ENCODE results near the gene ATG7.
A peak's percentile ranks its signal among the peaks of the same experiment; 100 is the strongest.
"Not testable (repeated sequence)": the region's sequence is repeated elsewhere in the genome, so short reads cannot be mapped to it uniquely, and the experiment has no call there.

The ATG7 gene

GRCh38 chr3:11391174-11391879 is 119.1 kb downstream of the ATG7 start:
- Histone ChIP-seq H3K27me3 (ENCODE audit: control insufficient read depth in 1 of 2, insufficient read depth in 2 of 2, low read length in 2 of 2) (no peaks in the 10 kb centered on the region), H3K9me3 (ENCODE audit: low read length) (no peaks in the 10 kb centered on the region), H3K4me3 (ENCODE audit: low read depth in 1 of 2, low read length in 2 of 2) (peak overlapping the region in 1 of 2 donors; percentile 25), H3K27ac (ENCODE audit: low read depth, low read length) (peak overlapping the region; percentile 27), H3K4me1 (ENCODE audit: insufficient read depth, low read length) (peaks cover 36% of the 10 kb centered on the region), H3K9ac (ENCODE audit: low read length) (no peak overlapping the region), H3K36me3 (ENCODE audit: insufficient read depth, low read length) (no peaks in the 10 kb centered on the region)

DNA sequence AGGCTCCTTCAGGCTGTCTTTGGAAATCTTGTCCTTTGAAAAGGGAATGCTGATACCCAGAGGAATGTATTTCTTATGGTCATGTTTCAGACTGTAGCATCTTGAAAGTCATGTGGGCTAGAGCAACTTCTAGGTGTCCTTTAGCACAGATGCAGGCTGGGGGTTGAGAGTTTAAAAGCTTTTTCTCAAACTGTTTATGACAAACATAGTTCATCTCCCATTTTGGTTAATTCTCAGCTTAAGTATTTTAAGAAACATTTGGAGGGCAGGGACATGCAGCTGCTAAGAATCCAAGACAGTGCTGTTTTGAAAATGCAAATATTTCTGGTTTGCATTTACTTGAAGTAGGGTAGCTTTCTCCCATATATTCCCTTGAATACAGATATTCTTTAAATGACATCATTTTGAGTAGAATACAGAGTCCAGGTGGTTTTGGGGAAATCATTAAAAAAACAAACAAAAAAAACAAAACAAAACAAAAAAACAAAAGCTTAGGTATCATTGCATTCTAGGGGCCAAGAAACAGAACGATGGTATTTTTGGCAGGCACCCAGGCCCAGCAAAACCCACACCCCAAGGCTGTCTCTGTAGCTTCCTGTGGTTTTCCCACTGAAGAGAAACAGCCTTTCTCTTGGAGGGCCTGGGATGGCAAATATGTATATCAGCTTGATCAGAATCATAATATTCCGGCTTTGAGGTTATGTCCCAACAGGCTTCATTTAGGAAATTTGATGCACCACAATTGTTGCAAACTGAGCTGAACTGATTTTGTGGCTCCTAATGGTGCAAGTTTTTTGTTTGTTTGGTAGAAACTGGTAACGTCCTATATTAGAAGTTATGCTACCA is 120.0 kb downstream of the ATG7 start:
- Histone ChIP-seq H3K4me3 (ENCODE audit: low read depth in 1 of 2, low read length in 2 of 2) (no peak overlapping the region), H3K27ac (ENCODE audit: low read depth, low read length) (no peak overlapping the region), H3K27me3 (ENCODE audit: control insufficient read depth in 1 of 2, insufficient read depth in 2 of 2, low read length in 2 of 2) (no peaks in the 10 kb centered on the region), H3K4me1 (ENCODE audit: insufficient read depth, low read length) (peaks cover 27% of the 10 kb centered on the region), H3K9ac (ENCODE audit: low read length) (no peak overlapping the region), H3K9me3 (ENCODE audit: low read length) (no peaks in the 10 kb centered on the region), H3K36me3 (ENCODE audit: insufficient read depth, low read length) (no peaks in the 10 kb centered on the region)

- H3K4me3 ChIP-seq (ENCODE audit: low read depth in 1 of 2, low read length in 2 of 2) = no peak overlapping the region
- no peak overlapping the region for H3K27ac ChIP-seq (ENCODE audit: low read depth, low read length)
- no peak overlapping the region for H3K9ac ChIP-seq (ENCODE audit: low read length)
- H3K4me1 ChIP-seq (ENCODE audit: insufficient read depth, low read length) = peaks cover 25% of the 10 kb centered on the region
- no peaks in the 10 kb centered on the region for H3K27me3 ChIP-seq (ENCODE audit: control insufficient read depth in 1 of 2, insufficient read depth in 2 of 2, low read length in 2 of 2)
- H3K36me3 ChIP-seq (ENCODE audit: insufficient read depth, low read length) = no peaks in the 10 kb centered on the region
- H3K9me3 ChIP-seq (ENCODE audit: low read length) = no peaks in the 10 kb centered on the region
These were observed 120.6 kb downstream of the ATG7 start for GRCh38 chr3:11392860-11393114.

DNA sequence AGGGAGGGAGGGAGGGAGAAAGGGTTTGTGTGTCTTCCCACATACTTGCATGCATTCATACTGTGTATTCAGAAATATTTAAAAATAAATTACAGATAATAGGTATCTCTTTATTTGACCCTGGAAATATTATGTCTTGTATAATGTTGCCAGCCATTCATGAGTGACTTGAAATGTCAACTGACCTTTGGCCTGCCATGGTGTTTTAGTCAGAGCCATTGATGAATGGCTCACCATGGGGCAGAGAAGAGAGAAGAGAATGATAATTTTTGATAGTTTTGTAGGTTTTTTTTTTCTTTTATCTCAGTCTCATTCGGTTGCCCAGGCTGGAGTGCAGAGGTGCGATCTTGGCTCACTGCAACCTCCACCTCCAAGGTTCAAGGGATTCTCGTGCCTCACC is 121.2 kb downstream of the ATG7 start:
- Histone ChIP-seq H3K9me3 (ENCODE audit: low read length) (no peaks in the 10 kb centered on the region), H3K27me3 (ENCODE audit: control insufficient read depth in 1 of 2, insufficient read depth in 2 of 2, low read length in 2 of 2) (no peaks in the 10 kb centered on the region), H3K4me1 (ENCODE audit: insufficient read depth, low read length) (peaks cover 25% of the 10 kb centered on the region), H3K4me3 (ENCODE audit: low read depth in 1 of 2, low read length in 2 of 2) (no peak overlapping the region), H3K36me3 (ENCODE audit: insufficient read depth, low read length) (no peaks in the 10 kb centered on the region), H3K27ac (ENCODE audit: low read depth, low read length) (no peak overlapping the region), H3K9ac (ENCODE audit: low read length) (no peak overlapping the region)

DNA sequence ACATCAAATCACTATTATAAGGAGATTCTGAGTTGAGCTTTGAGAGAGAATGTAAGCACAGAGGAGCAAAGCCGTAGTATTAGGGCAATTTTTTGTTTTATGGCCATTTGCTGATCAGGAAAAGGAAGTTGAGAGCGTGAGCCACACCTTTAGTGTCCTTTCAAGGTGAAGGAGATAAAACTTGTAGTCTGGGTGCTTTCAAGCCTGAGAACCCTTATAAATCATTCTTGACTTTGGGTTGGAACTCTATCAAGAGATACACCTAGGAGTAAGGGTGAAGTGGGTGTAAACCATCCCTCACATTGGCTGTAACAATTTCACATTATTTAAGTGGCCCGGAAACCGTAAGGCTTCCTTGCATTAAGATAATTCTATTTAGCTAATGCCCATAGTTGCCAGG is 122.2 kb downstream of the ATG7 start:
- peaks cover 25% of the 10 kb centered on the region for H3K4me1 ChIP-seq (ENCODE audit: insufficient read depth, low read length)
- no peak overlapping the region for H3K4me3 ChIP-seq (ENCODE audit: low read depth in 1 of 2, low read length in 2 of 2)
- no peak overlapping the region for H3K27ac ChIP-seq (ENCODE audit: low read depth, low read length)
- H3K36me3 ChIP-seq (ENCODE audit: insufficient read depth, low read length) = no peaks in the 10 kb centered on the region
- no peak overlapping the region for H3K9ac ChIP-seq (ENCODE audit: low read length)
- H3K9me3 ChIP-seq (ENCODE audit: low read length) = no peaks in the 10 kb centered on the region
- no peaks in the 10 kb centered on the region for H3K27me3 ChIP-seq (ENCODE audit: control insufficient read depth in 1 of 2, insufficient read depth in 2 of 2, low read length in 2 of 2)

DNA sequence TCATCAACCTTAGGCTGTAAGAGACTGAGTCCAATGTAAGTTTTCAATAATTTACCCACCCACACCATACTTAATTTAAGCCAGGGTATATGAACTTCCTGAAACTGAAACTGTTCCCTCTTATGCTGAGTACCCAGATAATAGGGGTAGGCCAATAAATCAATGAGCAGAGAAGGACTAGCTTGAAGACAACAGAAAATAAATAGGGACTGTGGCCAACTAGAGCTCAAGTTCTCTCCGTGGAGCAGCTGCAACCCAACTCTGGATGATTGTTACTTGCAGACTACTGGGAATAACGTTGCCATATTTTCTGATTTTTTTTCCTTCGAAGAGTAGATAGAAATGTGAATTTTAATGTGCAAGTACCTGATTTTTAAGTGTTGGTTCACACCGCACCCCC is 128.0 kb downstream of the ATG7 start:
- Histone ChIP-seq H3K4me1 (ENCODE audit: insufficient read depth, low read length) (no peaks in the 10 kb centered on the region), H3K36me3 (ENCODE audit: insufficient read depth, low read length) (no peaks in the 10 kb centered on the region), H3K27ac (ENCODE audit: low read depth, low read length) (no peak overlapping the region), H3K27me3 (ENCODE audit: control insufficient read depth in 1 of 2, insufficient read depth in 2 of 2, low read length in 2 of 2) (no peaks in the 10 kb centered on the region), H3K9me3 (ENCODE audit: low read length) (no peaks in the 10 kb centered on the region), H3K4me3 (ENCODE audit: low read depth in 1 of 2, low read length in 2 of 2) (no peak overlapping the region), H3K9ac (ENCODE audit: low read length) (no peak overlapping the region)

DNA sequence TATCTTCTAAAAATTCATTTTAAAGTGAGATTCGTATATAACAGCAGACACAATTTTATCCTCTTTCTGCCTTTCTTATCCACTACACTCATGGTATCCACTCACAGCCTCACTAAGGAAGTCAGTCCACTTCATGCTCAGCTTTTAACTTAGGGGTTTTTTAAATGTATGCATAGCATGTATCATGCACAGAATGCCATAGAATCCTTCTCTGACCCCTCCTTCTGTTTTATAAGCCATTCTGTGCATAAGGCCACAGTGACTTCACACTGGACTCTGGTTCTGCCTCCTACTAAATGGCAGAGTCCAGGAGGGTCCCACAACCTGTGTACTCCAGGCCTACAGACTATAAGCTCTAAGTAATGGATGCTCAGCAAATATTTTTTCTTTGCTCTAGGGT is 129.2 kb downstream of the ATG7 start:
- H3K4me3 ChIP-seq (ENCODE audit: low read depth in 1 of 2, low read length in 2 of 2) = no peak overlapping the region
- no peaks in the 10 kb centered on the region for H3K36me3 ChIP-seq (ENCODE audit: insufficient read depth, low read length)
- no peak overlapping the region for H3K27ac ChIP-seq (ENCODE audit: low read depth, low read length)
- no peaks in the 10 kb centered on the region for H3K4me1 ChIP-seq (ENCODE audit: insufficient read depth, low read length)
- H3K9ac ChIP-seq (ENCODE audit: low read length) = no peak overlapping the region
- no peaks in the 10 kb centered on the region for H3K27me3 ChIP-seq (ENCODE audit: control insufficient read depth in 1 of 2, insufficient read depth in 2 of 2, low read length in 2 of 2)
- no peaks in the 10 kb centered on the region for H3K9me3 ChIP-seq (ENCODE audit: low read length)

GRCh38 chr3:11405323-11405722 is 133.1 kb downstream of the ATG7 start:
- H3K9me3 ChIP-seq (ENCODE audit: low read length) = no peaks in the 10 kb centered on the region
- no peaks in the 10 kb centered on the region for H3K27me3 ChIP-seq (ENCODE audit: control insufficient read depth in 1 of 2, insufficient read depth in 2 of 2, low read length in 2 of 2)
- H3K9ac ChIP-seq (ENCODE audit: low read length) = no peak overlapping the region
- no peaks in the 10 kb centered on the region for H3K36me3 ChIP-seq (ENCODE audit: insufficient read depth, low read length)
- H3K4me1 ChIP-seq (ENCODE audit: insufficient read depth, low read length) = no peaks in the 10 kb centered on the region
- H3K4me3 ChIP-seq (ENCODE audit: low read depth in 1 of 2, low read length in 2 of 2) = no peak overlapping the region
- no peak overlapping the region for H3K27ac ChIP-seq (ENCODE audit: low read depth, low read length)

GRCh38 chr3:11407644-11408043 is 135.4 kb downstream of the ATG7 start:
- no peaks in the 10 kb centered on the region for H3K36me3 ChIP-seq (ENCODE audit: insufficient read depth, low read length)
- H3K9me3 ChIP-seq (ENCODE audit: low read length) = no peaks in the 10 kb centered on the region

DNA sequence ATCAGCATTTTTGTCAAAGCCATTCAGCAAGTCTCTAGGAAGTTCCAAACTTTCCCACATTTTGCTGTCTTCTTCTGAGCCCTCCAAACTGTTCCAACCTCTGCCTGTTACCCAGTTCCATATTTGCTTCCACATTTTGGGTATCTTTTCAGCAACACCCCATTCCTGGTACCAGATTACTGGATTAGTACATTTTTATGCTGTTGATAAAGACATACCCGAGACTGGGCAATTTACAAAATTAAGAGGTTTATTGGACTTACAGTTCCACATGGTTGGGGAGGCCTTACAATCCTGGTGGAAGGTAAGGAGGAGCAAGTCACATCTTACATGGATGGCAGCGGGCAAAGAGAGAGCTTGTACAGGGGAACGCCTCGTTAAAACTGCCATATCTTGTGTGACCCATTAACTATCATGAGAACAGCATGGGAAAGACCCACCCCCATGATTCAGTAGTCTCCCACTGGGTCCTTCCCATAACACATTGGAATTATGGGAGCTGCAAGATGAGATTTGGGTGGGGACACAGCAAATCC is 136.2 kb downstream of the ATG7 start:
- not testable (repeated sequence) for H3K36me3 ChIP-seq (ENCODE audit: insufficient read depth, low read length); H3K27ac ChIP-seq (ENCODE audit: low read depth, low read length); H3K4me1 ChIP-seq (ENCODE audit: insufficient read depth, low read length); H3K4me3 ChIP-seq (ENCODE audit: low read depth in 1 of 2, low read length in 2 of 2); H3K9ac ChIP-seq (ENCODE audit: low read length); H3K9me3 ChIP-seq (ENCODE audit: low read length); H3K27me3 ChIP-seq (ENCODE audit: control insufficient read depth in 1 of 2, insufficient read depth in 2 of 2, low read length in 2 of 2)

More at GRCh38 chr3:11407644-11408043, 135.4 kb downstream of the ATG7 start:
- H3K4me1 ChIP-seq (ENCODE audit: insufficient read depth, low read length) = no peaks in the 10 kb centered on the region
- no peak overlapping the region for H3K9ac ChIP-seq (ENCODE audit: low read length)
- H3K27me3 ChIP-seq (ENCODE audit: control insufficient read depth in 1 of 2, insufficient read depth in 2 of 2, low read length in 2 of 2) = no peaks in the 10 kb centered on the region
- no peak overlapping the region for H3K27ac ChIP-seq (ENCODE audit: low read depth, low read length)
- H3K4me3 ChIP-seq (ENCODE audit: low read depth in 1 of 2, low read length in 2 of 2) = no peak overlapping the region

DNA sequence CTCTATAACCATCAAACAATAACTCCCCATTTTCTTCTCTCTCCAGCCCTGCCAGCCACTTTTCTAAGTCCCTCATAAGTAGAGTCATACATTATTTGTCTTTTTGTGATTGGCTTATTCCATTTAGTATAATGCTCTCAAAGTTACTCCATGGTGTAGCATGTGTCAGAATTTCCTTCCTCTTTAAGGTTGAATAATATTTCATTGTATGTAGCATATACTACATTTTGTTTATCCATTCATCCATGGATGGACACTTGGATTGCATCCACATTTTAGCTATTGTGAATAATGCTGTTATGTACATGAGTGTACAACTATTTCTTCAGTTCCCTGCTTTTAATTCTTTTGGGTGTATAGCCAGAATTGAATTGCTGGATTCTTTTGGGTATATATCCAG is 138.4 kb downstream of the ATG7 start:
- no peaks in the 10 kb centered on the region for H3K27me3 ChIP-seq (ENCODE audit: control insufficient read depth in 1 of 2, insufficient read depth in 2 of 2, low read length in 2 of 2)
- H3K9ac ChIP-seq (ENCODE audit: low read length) = no peak overlapping the region
- H3K4me3 ChIP-seq (ENCODE audit: low read depth in 1 of 2, low read length in 2 of 2) = no peak overlapping the region
- no peak overlapping the region for H3K27ac ChIP-seq (ENCODE audit: low read depth, low read length)
- H3K9me3 ChIP-seq (ENCODE audit: low read length) = no peaks in the 10 kb centered on the region
- no peaks in the 10 kb centered on the region for H3K4me1 ChIP-seq (ENCODE audit: insufficient read depth, low read length)
- no peaks in the 10 kb centered on the region for H3K36me3 ChIP-seq (ENCODE audit: insufficient read depth, low read length)

DNA sequence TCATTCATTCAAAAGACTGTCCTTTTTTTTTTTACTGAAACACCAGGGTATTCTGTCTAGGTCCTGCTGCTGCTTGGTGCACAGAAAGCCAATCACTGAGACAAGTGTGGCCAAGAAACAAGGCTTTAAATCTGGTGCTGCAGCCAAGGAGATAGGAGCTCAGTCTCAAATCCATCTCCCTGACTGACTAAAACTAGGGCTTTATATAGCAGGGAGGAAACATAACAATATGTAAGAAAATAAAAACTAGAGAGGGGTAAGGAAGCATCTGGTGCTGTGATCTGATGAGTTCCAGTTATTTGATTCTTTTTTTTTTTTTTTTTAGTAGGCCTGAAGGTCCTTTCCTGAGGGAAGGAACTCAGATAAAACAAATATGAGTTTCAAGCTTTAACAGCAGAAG is 139.8 kb downstream of the ATG7 start:
- Histone ChIP-seq H3K4me3 (ENCODE audit: low read depth in 1 of 2, low read length in 2 of 2) (no peak overlapping the region), H3K9me3 (ENCODE audit: low read length) (no peaks in the 10 kb centered on the region), H3K36me3 (ENCODE audit: insufficient read depth, low read length) (no peaks in the 10 kb centered on the region), H3K27ac (ENCODE audit: low read depth, low read length) (no peak overlapping the region), H3K4me1 (ENCODE audit: insufficient read depth, low read length) (no peaks in the 10 kb centered on the region), H3K9ac (ENCODE audit: low read length) (no peak overlapping the region), H3K27me3 (ENCODE audit: control insufficient read depth in 1 of 2, insufficient read depth in 2 of 2, low read length in 2 of 2) (no peaks in the 10 kb centered on the region)
